Cardiac muscle cell (in vitro differentiated cells and primary cell): Measurements from ENCODE around the gene ELF5. TPM values are rescaled to one million over a fixed set of nuclear protein-coding genes. Genes with fewer than 3 reads are reported as not detected.

Experiments used
- DNase-seq, 2 donors: peaks; one replicate each; pipeline versions ENCODE4 v3.0.0 to v3.0.0-alpha.2; 2010 to 2017; ENCODE audit warnings: low read depth in 1 of 2, low spot score in 1 of 2
- H3K27ac ChIP-seq: fragments of 200-600 bp; sonication (generic); 2 replicates; pipeline ENCODE4 v1.5.1; 2016
- H3K27me3 ChIP-seq: fragments of 200-600 bp; sonication (generic); 2 replicates; pipeline ENCODE4 v1.6.0; 2016; ENCODE audit warnings: control low read depth
- H3K36me3 ChIP-seq: fragments of 200-600 bp; sonication (generic); 2 replicates; pipeline ENCODE4 v1.5.1; 2016; ENCODE audit warnings: control low read depth
- H3K4me1 ChIP-seq: fragments of 200-600 bp; sonication (generic); 2 replicates; pipeline ENCODE4 v1.8.1; 2017; ENCODE audit warnings: low read depth, mild to moderate bottlenecking, mixed run types
- H3K4me3 ChIP-seq: fragments of 200-600 bp; sonication (generic); 2 replicates; pipeline ENCODE4 v1.5.1; 2016; ENCODE audit warnings: mild to moderate bottlenecking
- H3K9me3 ChIP-seq: fragments of 200-600 bp; sonication (generic); 2 replicates; pipeline ENCODE4 v1.5.1; 2017; ENCODE audit warnings: low read depth, mild to moderate bottlenecking, control low read depth
- CTCF ChIP-seq: IDR thresholded peaks from 2 replicates; pipeline ENCODE4 v1.5.1; 2012; ENCODE audit warnings: low read depth, mild to moderate bottlenecking, low read length
- polyA plus RNA-seq: library from polyadenylated mRNA; unstranded; fragments of >200 nt; fragmentation: Nextera tagmentation; extraction: Ambion mirVana; gene quantifications from 2 replicates; pipeline ENCODE4 v1.2.1, GENCODE V29; 2016
- total RNA-seq: library from RNA; depleted of rRNA; stranded (reverse); fragments of >200 nt; gene quantifications from 2 replicates; pipeline ENCODE4 v1.2.3, GENCODE V29; 2016

ELF5 gene
- total and polyA plus RNA-seq, 2 experiments from 2014 or later: not detected

- Histone ChIP-seq H3K27ac (no peak overlapping the region), H3K4me3 (no peak overlapping the region), H3K9me3 (no peaks in the 10 kb centered on the region), H3K27me3 (no peaks in the 10 kb centered on the region), H3K4me1 (no peaks in the 10 kb centered on the region), H3K36me3 (no peaks in the 10 kb centered on the region)
- TF ChIP-seq CTCF: no peak
- no peak for DNase-seq
Measured at GRCh38 chr11:34483106-34483874, 30.3 kb downstream of the ELF5 start.

GRCh38 chr11:34481307-34481706 lies 32.3 kb downstream of the ELF5 start:
- no peak for TF ChIP-seq CTCF
- H3K36me3 ChIP-seq: no peaks in the 10 kb centered on the region
- no peak for DNase-seq
- no peak overlapping the region for H3K4me3 ChIP-seq
- no peak overlapping the region for H3K27ac ChIP-seq
- no peaks in the 10 kb centered on the region for H3K27me3 ChIP-seq
- no peaks in the 10 kb centered on the region for H3K9me3 ChIP-seq
- no peaks in the 10 kb centered on the region for H3K4me1 ChIP-seq

GRCh38 chr11:34480314-34480713 lies 33.3 kb downstream of the ELF5 start:
- Histone ChIP-seq H3K36me3 (no peaks in the 10 kb centered on the region), H3K27me3 (no peaks in the 10 kb centered on the region), H3K4me3 (no peak overlapping the region), H3K4me1 (no peaks in the 10 kb centered on the region), H3K9me3 (no peaks in the 10 kb centered on the region), H3K27ac (no peak overlapping the region)
- DNase-seq: peak in 1 of 2 donors; percentile 12
- no peak for TF ChIP-seq CTCF

- no peak overlapping the region for H3K27ac ChIP-seq
- no peak for DNase-seq
- H3K4me1 ChIP-seq: no peaks in the 10 kb centered on the region
- H3K9me3 ChIP-seq: no peaks in the 10 kb centered on the region
- H3K4me3 ChIP-seq: no peak overlapping the region
- no peak for TF ChIP-seq CTCF
- H3K36me3 ChIP-seq: no peaks in the 10 kb centered on the region
- no peaks in the 10 kb centered on the region for H3K27me3 ChIP-seq
Measured at GRCh38 chr11:34478845-34479663, 34.5 kb downstream of the ELF5 start.

- Histone ChIP-seq H3K9me3 (no peaks in the 10 kb centered on the region), H3K27ac (no peak overlapping the region), H3K36me3 (peaks cover under 1% of the 10 kb centered on the region), H3K4me1 (no peaks in the 10 kb centered on the region), H3K27me3 (no peaks in the 10 kb centered on the region), H3K4me3 (no peak overlapping the region)
- no peak for TF ChIP-seq CTCF
- no peak for DNase-seq
Measured at GRCh38 chr11:34476849-34477248, 36.7 kb downstream of the ELF5 start.
